LNCAP (cell line): ENCODE data around the gene HS6ST3.

Source experiments
- CTCF ChIP-seq: fragments of 450-650 bp; IDR thresholded peaks from 2 replicates; pipeline ENCODE4 v1.5.1; 2017; ENCODE audit warnings: mild to moderate bottlenecking

Gene HS6ST3

DNA sequence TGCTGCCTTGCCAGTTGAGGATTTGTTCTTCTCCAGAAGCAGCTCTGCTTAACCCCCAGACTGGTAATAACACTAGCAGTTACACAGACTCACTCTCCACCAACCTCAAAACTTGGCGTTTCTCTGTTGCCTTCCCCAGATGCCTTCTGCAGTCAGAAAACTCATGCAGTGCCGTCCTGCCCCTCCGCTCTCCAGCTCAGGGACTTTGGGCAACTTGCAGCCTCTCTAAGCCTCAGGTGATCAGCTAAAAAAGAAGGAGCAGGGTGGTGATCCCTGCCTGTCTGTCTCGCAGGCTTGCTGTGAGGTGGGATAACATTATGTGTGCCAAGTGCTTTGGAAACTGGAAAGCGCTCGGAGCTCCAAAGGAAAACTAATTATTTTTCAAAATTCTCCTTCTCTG is 391.6 kb downstream of the HS6ST3 start:
- TF ChIP-seq CTCF, result no peak

DNA sequence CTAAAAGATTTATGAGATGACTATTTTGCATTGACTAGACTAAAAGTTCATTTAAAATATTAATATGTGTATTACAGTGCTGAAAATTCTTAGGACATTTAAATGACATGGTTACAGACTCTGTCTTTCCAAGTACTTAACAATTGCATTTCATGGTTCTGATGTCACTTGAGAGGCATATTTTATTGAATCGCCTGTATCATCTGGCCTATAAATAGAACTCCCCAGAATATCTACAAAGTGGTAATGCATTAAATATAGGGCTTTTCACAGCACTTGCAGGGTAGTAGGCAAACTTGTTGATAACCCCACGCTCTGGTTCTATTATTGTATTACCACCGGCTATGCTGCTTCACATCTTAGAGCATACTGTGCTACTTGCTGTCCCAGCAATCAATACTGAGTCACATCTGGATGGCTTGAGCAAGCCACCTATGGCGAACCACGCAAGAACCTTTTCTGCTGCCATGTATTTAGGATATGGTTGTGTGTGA is 400.6 kb downstream of the HS6ST3 start:
- no peak for TF ChIP-seq CTCF

GRCh38 chr13:96491103-96491502 is 401.2 kb downstream of the HS6ST3 start:
- no peak for TF ChIP-seq CTCF

DNA sequence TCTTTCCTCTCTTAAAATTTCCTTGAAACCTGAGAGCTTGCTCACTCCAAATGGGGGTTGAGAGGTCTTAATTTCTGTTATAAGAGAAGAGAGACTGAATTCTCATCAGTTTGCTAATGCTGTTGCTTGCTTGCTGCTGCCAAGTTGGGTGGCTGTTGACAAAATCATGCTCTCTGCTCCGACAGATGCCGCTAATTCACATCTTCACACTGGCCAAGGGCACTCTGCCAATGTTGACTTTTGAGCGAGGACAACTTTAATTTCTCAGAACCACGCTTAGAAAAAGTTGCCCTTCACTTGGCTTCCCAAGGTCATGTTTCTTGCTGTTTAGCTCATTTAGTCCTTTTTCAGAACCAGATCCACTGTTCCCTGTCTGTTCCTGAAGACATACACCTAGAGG is 402.9 kb downstream of the HS6ST3 start:
- no peak for TF ChIP-seq CTCF

DNA sequence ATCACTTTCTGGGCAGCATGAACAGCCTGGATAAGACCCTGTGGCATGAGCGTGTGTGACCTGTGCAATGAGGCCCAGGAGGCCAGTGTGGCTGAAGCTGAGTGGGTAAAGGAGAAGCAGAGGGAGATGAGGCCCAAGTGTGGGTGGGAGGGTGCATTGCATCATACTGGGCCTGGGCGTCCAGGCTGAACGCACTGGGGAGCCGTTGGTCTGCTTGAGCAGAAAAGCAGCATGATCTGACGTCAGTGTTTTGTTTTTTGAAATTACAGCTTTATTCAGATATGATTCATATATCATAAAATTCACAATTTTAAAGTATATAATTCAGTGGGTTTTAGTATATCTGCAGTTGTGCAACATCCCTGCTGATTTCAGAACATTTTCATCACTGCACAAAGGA is 409.7 kb downstream of the HS6ST3 start:
- TF ChIP-seq CTCF, result no peak

DNA sequence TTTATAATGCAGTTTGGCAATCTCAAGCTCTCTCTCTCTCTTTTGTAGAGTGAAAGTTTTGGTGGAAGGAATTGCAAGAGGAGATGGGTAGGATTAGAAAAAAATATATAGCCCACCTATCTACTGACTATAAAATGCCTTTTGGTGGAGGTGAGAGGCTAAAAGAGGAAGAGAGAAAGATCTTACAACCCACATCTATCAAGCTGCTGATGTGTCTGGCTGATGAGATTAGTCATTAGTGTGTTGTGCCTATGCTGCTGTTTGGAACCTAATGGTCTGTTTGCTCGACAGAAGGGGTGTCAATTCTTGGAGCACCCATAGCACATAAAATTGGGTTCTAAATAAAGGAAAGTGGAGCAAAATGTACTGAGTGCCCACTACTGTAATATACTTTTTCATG is 411.0 kb downstream of the HS6ST3 start:
- TF ChIP-seq CTCF, result no peak

- TF ChIP-seq CTCF, result no peak
Observed at GRCh38 chr13:96503481-96503880, 413.6 kb downstream of the HS6ST3 start.

DNA sequence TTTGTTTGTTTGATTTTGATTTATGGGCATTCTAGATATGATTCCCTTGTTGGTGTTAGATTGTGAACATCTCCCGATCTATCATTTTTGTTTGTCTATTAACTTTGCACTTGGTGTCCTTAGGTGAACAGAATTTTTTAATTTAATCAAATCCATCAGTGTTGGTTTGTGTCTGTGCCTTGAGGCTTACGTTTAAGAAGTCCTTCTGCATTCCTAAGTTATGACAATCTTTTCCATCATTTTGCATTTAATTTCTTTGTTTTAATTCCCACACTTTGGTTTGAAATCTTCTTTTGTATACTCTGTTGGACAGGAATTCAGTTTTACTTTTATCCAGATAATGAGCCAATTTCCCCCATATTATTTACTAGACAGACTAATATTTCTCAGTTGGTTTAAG is 421.7 kb downstream of the HS6ST3 start:
- no peak for TF ChIP-seq CTCF
